LNCAP (cell line): ENCODE measurements around the gene MLLT3.

ENCODE experiments used
- TF ChIP-seq, protein P1 (sequence below): fragments of 450-650 bp; IDR thresholded peaks from 2 replicates; pipeline ENCODE4 v1.5.1; 2017; ENCODE audit warnings: mild to moderate bottlenecking

The MLLT3 gene

DNA sequence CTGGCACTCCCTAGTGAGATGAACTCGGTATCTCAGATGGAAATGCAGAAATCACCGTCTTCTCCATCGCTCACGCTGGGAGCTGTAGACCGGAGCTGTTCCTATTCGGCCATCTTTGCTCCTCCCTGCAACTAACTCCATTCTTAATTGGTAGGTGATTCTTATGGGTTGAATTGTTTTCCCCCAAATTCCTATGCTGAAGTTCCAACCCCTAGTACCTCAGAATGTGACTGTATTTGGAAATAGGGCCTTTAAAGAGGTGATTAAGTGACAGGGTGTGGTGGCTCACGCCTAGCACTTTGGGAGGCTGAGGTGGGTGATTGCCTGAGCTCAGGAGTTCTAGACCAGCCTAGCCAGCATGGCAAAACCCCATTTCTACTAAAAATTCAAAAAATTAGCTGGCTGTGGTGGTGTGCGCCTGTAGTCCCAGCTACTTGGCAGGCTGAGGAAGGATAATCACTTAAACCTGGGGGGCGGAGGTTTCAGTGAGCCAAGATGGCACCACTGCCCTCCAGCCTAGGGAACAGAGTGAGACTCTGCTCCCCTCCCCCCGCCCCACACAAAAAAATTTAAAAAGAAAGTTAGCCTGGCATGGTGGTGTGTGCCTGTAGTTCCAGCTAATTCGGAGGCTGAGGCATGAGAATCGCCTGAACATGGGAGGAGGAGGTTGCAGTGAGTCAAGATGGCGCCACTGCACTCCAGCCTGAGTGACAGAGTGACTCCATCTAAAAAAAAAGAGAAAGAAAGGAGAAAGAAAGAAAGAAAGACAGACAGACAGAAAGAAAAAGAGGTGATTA is 36.6 kb upstream of the MLLT3 start:
- TF ChIP-seq, protein P1, sequence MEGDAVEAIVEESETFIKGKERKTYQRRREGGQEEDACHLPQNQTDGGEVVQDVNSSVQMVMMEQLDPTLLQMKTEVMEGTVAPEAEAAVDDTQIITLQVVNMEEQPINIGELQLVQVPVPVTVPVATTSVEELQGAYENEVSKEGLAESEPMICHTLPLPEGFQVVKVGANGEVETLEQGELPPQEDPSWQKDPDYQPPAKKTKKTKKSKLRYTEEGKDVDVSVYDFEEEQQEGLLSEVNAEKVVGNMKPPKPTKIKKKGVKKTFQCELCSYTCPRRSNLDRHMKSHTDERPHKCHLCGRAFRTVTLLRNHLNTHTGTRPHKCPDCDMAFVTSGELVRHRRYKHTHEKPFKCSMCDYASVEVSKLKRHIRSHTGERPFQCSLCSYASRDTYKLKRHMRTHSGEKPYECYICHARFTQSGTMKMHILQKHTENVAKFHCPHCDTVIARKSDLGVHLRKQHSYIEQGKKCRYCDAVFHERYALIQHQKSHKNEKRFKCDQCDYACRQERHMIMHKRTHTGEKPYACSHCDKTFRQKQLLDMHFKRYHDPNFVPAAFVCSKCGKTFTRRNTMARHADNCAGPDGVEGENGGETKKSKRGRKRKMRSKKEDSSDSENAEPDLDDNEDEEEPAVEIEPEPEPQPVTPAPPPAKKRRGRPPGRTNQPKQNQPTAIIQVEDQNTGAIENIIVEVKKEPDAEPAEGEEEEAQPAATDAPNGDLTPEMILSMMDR: no peak

DNA sequence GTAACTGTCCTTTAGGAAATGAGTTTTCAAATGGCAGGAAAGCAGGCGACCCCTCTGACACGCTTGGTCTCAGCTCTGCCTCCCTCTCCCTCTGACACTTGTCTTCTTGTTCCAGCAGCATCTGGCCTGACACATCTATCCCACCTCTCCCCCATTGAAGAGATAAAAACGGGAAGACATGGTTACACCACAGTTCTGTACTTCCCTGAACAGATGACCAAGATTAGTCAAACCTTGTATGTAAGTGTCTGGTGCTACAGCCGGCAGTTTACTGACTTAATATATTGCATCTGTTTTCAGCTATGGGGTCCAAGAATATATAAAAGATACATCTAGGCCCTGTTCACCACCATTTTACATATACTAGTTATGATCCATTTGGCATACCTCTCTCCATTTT is 29.6 kb upstream of the MLLT3 start:
- TF ChIP-seq, protein P1: no peak

DNA sequence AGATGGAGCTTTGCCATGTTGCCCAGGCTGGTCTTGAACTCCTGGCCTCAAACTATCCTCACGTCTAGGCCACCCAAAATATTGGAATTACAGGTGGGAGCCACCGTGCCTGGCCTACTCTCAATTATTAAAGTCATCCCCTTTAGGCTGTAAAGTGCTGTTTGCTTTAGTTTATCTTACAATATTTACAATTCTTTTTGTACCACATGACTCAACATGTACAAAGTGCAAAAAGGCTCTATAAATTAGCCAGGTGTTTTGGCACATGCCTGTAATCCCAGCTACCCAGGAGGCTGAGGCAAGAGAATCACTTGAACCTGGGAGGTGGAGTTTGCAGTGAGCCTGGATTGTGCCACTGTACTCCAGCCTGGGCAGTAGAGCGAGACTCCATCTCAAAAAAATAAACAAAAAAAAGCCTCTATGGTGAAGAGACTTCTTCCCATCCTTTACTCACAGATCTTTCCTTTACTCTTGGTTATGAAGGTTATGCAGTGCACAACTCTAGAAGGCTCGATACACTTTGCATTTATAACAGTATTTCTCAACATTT is 28.5 kb upstream of the MLLT3 start:
- TF ChIP-seq, protein P1: no peak

DNA sequence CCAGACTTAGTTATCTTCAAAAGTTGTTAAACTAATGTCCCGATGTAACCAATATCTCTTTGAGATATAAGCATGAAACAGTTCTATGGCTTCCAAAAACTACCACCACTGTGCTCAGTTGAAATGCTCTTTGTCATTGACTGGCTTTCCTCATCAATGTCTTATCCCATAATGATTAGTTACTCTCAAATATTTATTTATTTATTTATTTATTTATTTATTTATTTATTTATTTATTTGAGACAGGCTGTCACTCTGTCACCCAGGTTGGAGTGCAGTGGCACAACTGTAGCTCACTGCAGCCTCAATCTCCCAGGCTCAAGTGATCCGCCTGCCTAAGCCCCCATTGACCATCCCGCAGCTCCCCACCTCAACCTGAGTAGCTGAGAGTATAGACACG is 28.0 kb upstream of the MLLT3 start:
- TF ChIP-seq, protein P1: no peak

DNA sequence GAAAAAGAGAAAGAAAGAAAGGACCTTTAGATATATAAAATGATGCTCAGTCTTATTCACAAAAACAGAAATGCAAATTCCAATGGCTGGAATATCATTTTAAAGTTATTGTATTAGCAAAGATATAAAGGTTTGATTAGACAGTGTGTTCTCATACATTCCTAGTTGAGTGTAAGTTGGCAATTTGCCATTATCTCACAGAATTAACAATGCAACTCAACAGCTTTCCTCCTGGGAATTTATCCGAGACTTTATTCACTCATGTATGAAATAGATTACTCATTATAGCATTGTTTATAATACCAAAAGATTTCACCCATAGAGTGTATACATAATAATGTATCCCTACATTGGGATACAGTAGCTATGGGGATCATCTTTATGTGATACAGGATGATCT is 27.1 kb upstream of the MLLT3 start:
- TF ChIP-seq, protein P1: no peak

DNA sequence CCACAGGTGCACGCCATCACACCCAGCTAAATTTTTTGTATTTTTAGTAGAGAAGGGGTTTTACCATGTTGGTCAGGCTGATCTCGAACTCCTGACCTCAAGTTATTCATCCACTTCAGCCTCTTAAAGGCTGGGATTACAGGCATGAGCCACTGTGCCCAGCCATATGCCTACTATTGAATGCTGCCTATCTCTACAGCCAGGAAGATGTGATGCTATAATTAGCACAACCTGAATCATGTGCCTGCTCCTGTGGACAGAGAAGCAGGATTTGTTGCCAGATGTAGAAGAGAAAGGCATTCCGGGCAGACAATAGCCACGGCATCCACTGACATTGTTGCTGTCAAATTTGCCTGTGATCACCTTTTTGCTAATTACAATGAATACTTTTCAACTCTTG is 24.4 kb upstream of the MLLT3 start:
- TF ChIP-seq, protein P1: no peak

DNA sequence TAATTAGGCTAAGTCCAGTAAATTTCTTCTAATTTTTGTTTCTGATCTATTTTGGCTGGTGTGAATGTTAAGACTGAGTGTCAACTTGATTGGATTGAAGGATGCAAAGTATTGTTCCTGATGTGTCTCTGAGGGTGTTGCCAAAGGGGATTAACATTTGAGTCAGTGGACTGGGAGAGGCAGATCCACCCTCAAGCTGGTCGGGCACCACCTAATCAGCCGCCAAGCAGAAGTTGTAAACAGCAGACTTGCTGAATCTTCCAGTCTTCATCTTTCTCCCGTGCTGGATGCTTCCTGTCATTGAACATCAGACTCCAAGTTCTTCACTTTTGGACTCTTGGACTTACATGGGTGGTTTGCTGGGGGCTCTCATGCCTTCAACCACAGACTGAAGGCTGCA is 21.4 kb upstream of the MLLT3 start:
- TF ChIP-seq, protein P1: no peak
